Limb (tissue), 2 donors: ENCODE results near the gene VPS45.

ENCODE experiments used
- DNase-seq, 2 donors: peaks; one replicate each; pipeline ENCODE4 v3.0.0-alpha.2; 2016; ENCODE audit errors: extremely low spot score in 2 of 2

Gene VPS45

DNA sequence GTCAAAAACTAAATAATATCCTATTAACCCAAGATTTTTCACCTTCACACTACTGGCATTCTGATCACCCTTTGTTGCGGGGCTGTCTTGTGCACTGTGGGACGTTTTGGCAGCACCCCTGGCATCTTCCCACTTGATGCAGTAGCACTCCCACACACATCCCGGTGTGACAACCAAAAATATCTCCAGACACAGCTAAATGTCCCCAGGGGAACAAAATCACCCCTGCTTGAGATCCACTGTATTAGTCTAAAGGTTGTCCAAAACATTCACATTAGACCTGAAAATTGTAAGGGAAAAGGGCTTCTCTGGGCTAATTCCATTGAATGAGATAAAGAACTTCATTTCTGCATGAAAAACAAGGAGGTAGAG, 120.0 kb downstream of the VPS45 start:
- no peak for DNase-seq

GRCh38 chr1:150192012-150192411, 124.4 kb downstream of the VPS45 start:
- DNase-seq: no peak

DNA sequence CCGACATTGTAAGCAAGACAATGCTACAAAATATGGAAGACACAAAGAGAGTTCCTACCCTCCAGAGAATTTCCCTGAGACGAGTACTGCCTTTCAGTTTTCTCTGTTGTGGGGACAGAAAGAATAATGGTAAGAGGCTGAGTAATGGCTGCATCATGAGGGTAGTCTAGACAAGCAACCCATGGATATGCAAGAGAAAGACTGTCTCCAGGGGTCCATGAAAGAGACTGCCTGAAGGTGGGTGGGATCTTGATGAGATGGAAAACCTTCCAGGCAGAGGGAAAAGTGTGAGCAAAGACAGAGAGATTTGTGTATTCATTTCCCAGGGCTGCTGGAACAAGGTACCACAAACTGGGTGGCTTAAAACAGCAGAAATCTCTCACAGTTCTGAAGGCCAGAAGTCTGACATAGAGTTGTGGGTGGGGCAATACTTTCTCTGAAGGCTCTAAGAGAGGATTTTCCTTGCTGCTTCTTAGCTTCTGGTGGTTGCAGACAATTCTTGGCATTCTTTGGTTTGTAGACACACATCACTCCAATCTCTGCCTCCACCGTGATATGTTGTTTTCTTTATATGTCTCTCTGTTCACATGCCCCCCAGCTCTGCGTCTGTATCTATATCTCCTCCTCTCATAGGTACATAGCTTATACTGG, 126.9 kb downstream of the VPS45 start:
- DNase-seq: no peak
